COLO668 (cell line): ENCODE results near the gene COPZ2.
"Not testable (repeated sequence)": the region's sequence is repeated elsewhere in the genome, so short reads cannot be mapped to it uniquely, and the experiment has no call there.

Experiments used
- DNase-seq: peaks from one replicate; lab custom pipeline; 2025; ENCODE audit not compliant: unreplicated experiment; lab: John Stamatoyannopoulos, UW

COPZ2 gene

GRCh38 chr17:47989700-47990099, 47.9 kb downstream of the COPZ2 start:
- no peak for DNase-seq

- no peak for DNase-seq
Measured at GRCh38 chr17:47989159-47989558, 48.4 kb downstream of the COPZ2 start.

GRCh38 chr17:47988445-47988844, 49.2 kb downstream of the COPZ2 start:
- not testable (repeated sequence) for DNase-seq

- DNase-seq, result peak; percentile 54
Measured at GRCh38 chr17:47987240-47987835, 50.3 kb downstream of the COPZ2 start.

GRCh38 chr17:47986520-47986919, 51.1 kb downstream of the COPZ2 start:
- no peak for DNase-seq

- DNase-seq, result no peak
Measured at GRCh38 chr17:47983492-47984223, 53.9 kb downstream of the COPZ2 start.

GRCh38 chr17:47982645-47983390, 54.8 kb downstream of the COPZ2 start:
- no peak for DNase-seq

- no peak for DNase-seq
Measured at GRCh38 chr17:47982091-47982617, 55.4 kb downstream of the COPZ2 start.

GRCh38 chr17:47981462-47981861, 56.1 kb downstream of the COPZ2 start:
- DNase-seq, result no peak

GRCh38 chr17:47980541-47980940, 57.1 kb downstream of the COPZ2 start:
- DNase-seq, result peak; percentile 3

- DNase-seq, result peak; percentile 38
Measured at GRCh38 chr17:47978324-47978723, 59.3 kb downstream of the COPZ2 start.
